Esophagus squamous epithelium (tissue), 5 donors: ENCODE data around the gene SUMO4. TPM values are rescaled to one million over a fixed set of nuclear protein-coding genes. Genes with fewer than 3 reads are reported as not detected.

Source experiments
- DNase-seq: peaks from one replicate; lab custom pipeline; 2025; lab: John Stamatoyannopoulos, UW
- H3K27ac ChIP-seq, 4 donors: fragments of 200-600 bp; sonication (generic); one replicate each; pipeline ENCODE4 v1.5.1; 2016 to 2019; ENCODE audit warnings: mild to moderate bottlenecking in 1 of 4
- H3K27me3 ChIP-seq, 4 donors: fragments of 200-600 bp; sonication (generic); 1 replicate in 3 of 4; 2 replicates in 1 of 4; pipeline versions ENCODE4 v1.5.1 to v1.6.0; 2017 to 2021; ENCODE audit warnings: antibody characterized with exemption in 1 of 4
- H3K36me3 ChIP-seq, 3 donors: fragments of 200-600 bp; sonication (generic); one replicate each; pipeline ENCODE4 v1.5.1; 2016 to 2019
- H3K4me1 ChIP-seq, 3 donors: fragments of 200-600 bp; sonication (generic); one replicate each; pipeline ENCODE4 v1.5.1; 2017 to 2019
- H3K4me3 ChIP-seq, 4 donors: fragments of 200-600 bp; sonication (generic); 1 replicate in 3 of 4; 2 replicates in 1 of 4; pipeline ENCODE4 v1.5.1; 2016 to 2019; ENCODE audit warnings: mild to moderate bottlenecking in 2 of 4, moderate library complexity in 1 of 4
- H3K9me3 ChIP-seq, 3 donors: fragments of 200-600 bp; sonication (generic); one replicate each; pipeline ENCODE4 v1.5.1; 2016 to 2019
- CTCF ChIP-seq, 6 experiments: fragments of 450-650 bp in 4 of 6; fragments of 200-600 bp in 2 of 6; sonication (generic) in 2 of 6; IDR thresholded peaks; one replicate each; pipeline ENCODE4 v1.5.1; 2016 to 2019; ENCODE audit warnings: antibody characterized with exemption in 6 of 6, mild to moderate bottlenecking in 4 of 6, moderate library complexity in 4 of 6
- POLR2A ChIP-seq, 4 donors: fragments of 450-650 bp; IDR thresholded peaks; one replicate each; pipeline ENCODE4 v1.6.1; 2017; ENCODE audit warnings: antibody characterized with exemption in 4 of 4, mild to moderate bottlenecking in 4 of 4, moderate library complexity in 3 of 4
- WGBS, 2 donors: methylation state at CpG; one replicate each; pipeline ENCODE4 v1.1.5; 2018; 5-methylcytosine and 5-hydroxymethylcytosine counted together
- intact Hi-C: fragments of 100-400 bp; cut with DNase I; formaldehyde crosslinking; loops from one replicate; pipeline ENCODE4 v1.15.0; 2022
- total RNA-seq, 4 donors: library from RNA; depleted of rRNA; stranded (reverse); fragments of >200 nt; gene quantifications; one replicate each; pipeline ENCODE4 v1.1.0, GENCODE V29; 2016
- donor health status: DM: yes; HTN: yes; CAD: no.

The SUMO4 gene
- total RNA-seq: 1 to 10 TPM in 2 of 4 donors, not detected in 2; 2.3 to 3.2 TPM

- Histone ChIP-seq H3K9me3 (no peaks in the 10 kb centered on the region), H3K4me3 (no peak within 1 kb of the TSS), H3K36me3 (peaks cover 0 to 57% (median 8%) of the 10 kb centered on the region in 3 donors), H3K4me1 (no peaks in the 10 kb centered on the region), H3K27ac (no peak within 1 kb of the TSS), H3K27me3 (no peaks in the 10 kb centered on the region)
- no peak for DNase-seq
- whole genome bisulfite sequencing, 2 donors: 93 to 96% methylated on average over 10 to 11 of the region's 11 CpGs
- TF ChIP-seq POLR2A (IDR thresholded peaks at IDR 0.05) (no peak), CTCF (IDR thresholded peaks at IDR 0.05) (no peak)
- intact Hi-C loops: no loop called here
Observed at GRCh38 chr6:149400050-149400449, at the start of gene SUMO4. TSS of gene SUMO4 (plus strand) at chr6:149400262. CDS start at chr6:149400392, 130 bp downstream.

GRCh38 chr6:149354009-149354408 lies 46.1 kb upstream of the SUMO4 start:
- H3K27me3 ChIP-seq: no peaks in the 10 kb centered on the region
- TF ChIP-seq CTCF (IDR thresholded peaks at IDR 0.05) (no peak), POLR2A (IDR thresholded peaks at IDR 0.05) (no peak)
- 88 to 95% methylated on average over 2 of the region's 2 CpGs for WGBS, 2 donors
- H3K36me3 ChIP-seq: no peaks in the 10 kb centered on the region
- no peak for DNase-seq
- intact Hi-C loops: no loop called here
- H3K4me3 ChIP-seq: no peak overlapping the region
- H3K4me1 ChIP-seq: peaks cover 0 to 4% (median 3%) of the 10 kb centered on the region in 3 donors
- no peak overlapping the region for H3K27ac ChIP-seq
- no peaks in the 10 kb centered on the region for H3K9me3 ChIP-seq

GRCh38 chr6:149356081-149356750 lies 43.8 kb upstream of the SUMO4 start:
- Histone ChIP-seq H3K27me3 (no peaks in the 10 kb centered on the region), H3K4me1 (peaks cover 0 to 14% (median 3%) of the 10 kb centered on the region in 3 donors), H3K4me3 (no peak overlapping the region), H3K36me3 (peaks cover 0 to 3% (median 0%) of the 10 kb centered on the region in 3 donors), H3K27ac (no peak overlapping the region), H3K9me3 (no peaks in the 10 kb centered on the region)
- WGBS, 2 donors: 83 to 86% methylated on average over 6 of the region's 6 CpGs
- no peak for TF ChIP-seq POLR2A (IDR thresholded peaks at IDR 0.05)
- TF ChIP-seq CTCF (IDR thresholded peaks at IDR 0.05): no peak
- no peak for DNase-seq
- intact Hi-C loops: no loop called here

- no peak for DNase-seq
- intact Hi-C loops: no loop called here
- WGBS, 2 donors: 83 to 87% methylated on average over 17 of the region's 17 CpGs
- H3K27me3 ChIP-seq: no peaks in the 10 kb centered on the region
- H3K4me1 ChIP-seq: peaks cover 0 to 27% (median 3%) of the 10 kb centered on the region in 3 donors
- no peak overlapping the region for H3K4me3 ChIP-seq
- no peak overlapping the region for H3K27ac ChIP-seq
- TF ChIP-seq POLR2A (IDR thresholded peaks at IDR 0.05) (no peak), CTCF (IDR thresholded peaks at IDR 0.05) (no peak)
- no peaks in the 10 kb centered on the region for H3K9me3 ChIP-seq
- H3K36me3 ChIP-seq: peaks cover 0 to 3% (median 0%) of the 10 kb centered on the region in 3 donors
Observed at GRCh38 chr6:149357726-149358538, 42.1 kb upstream of the SUMO4 start.

- peaks cover 0 to 42% (median 3%) of the 10 kb centered on the region in 3 donors for H3K4me1 ChIP-seq
- H3K27me3 ChIP-seq: no peaks in the 10 kb centered on the region
- H3K4me3 ChIP-seq: no peak overlapping the region
- TF ChIP-seq POLR2A (IDR thresholded peaks at IDR 0.05) (no peak), CTCF (IDR thresholded peaks at IDR 0.05) (no peak)
- no peak overlapping the region for H3K27ac ChIP-seq
- DNase-seq: no peak
- H3K9me3 ChIP-seq: no peaks in the 10 kb centered on the region
- H3K36me3 ChIP-seq: peaks cover 0 to 3% (median 0%) of the 10 kb centered on the region in 3 donors
- intact Hi-C loops: no loop called here
Observed at GRCh38 chr6:149359440-149359839, 40.6 kb upstream of the SUMO4 start.
